Stomach (tissue), 9 donors: ENCODE measurements around the gene ATP6V1C2. TPM values are rescaled to one million over a fixed set of nuclear protein-coding genes. Genes with fewer than 3 reads are reported as not detected.

Experiments
- DNase-seq, 2 donors: peaks; one replicate each; pipeline versions ENCODE4 v3.0.0 to v3.0.0-alpha.2; 2013 to 2019
- H3K27ac ChIP-seq, 5 donors: fragments of 200-600 bp in 4 of 5; sonication (generic) in 4 of 5; one replicate each; pipeline ENCODE4 v1.5.1; 2013 to 2019; ENCODE audit warnings: mild to moderate bottlenecking in 1 of 5, moderate library complexity in 1 of 5
- H3K27me3 ChIP-seq, 3 donors: fragments of 200-600 bp; sonication (generic); one replicate each; pipeline ENCODE4 v1.5.1; 2017 to 2019; ENCODE audit warnings: mixed run types in 1 of 3
- H3K36me3 ChIP-seq, 4 donors: fragments of 200-600 bp; sonication (generic); 1 replicate in 3 of 4; 2 replicates in 1 of 4; pipeline ENCODE4 v1.5.1; 2016 to 2019
- H3K4me1 ChIP-seq, 4 donors: fragments of 200-600 bp; sonication (generic); one replicate each; pipeline ENCODE4 v1.5.1; 2016 to 2019
- H3K4me3 ChIP-seq, 4 donors: fragments of 200-600 bp; sonication (generic) in 3 of 4; one replicate each; pipeline ENCODE4 v1.5.1; 2016 to 2019; ENCODE audit warnings: mild to moderate bottlenecking in 1 of 4
- H3K9me3 ChIP-seq, 4 donors: fragments of 200-600 bp; sonication (generic); one replicate each; pipeline ENCODE4 v1.5.1; 2016 to 2019
- CTCF ChIP-seq, 7 experiments: fragments of 450-650 bp in 4 of 7; fragments of 200-600 bp in 3 of 7; sonication (generic) in 3 of 7; IDR thresholded peaks; one replicate each; pipeline ENCODE4 v1.5.1; 2016 to 2019; ENCODE audit warnings: antibody characterized with exemption in 7 of 7, control low read depth in 2 of 7, mild to moderate bottlenecking in 1 of 7
- EP300 ChIP-seq: sonication (generic); formaldehyde crosslinking; IDR thresholded peaks from one replicate; pipeline ENCODE4 v1.6.1; 2017; ENCODE audit warnings: antibody characterized with exemption
- POLR2A ChIP-seq, 4 donors: fragments of 450-650 bp; IDR thresholded peaks; one replicate each; pipeline ENCODE4 v1.6.1; 2016; ENCODE audit warnings: antibody characterized with exemption in 4 of 4, control low read depth in 2 of 4, mild to moderate bottlenecking in 1 of 4, moderate library complexity in 1 of 4
- POLR2AphosphoS5 ChIP-seq, 3 donors: sonication (generic); formaldehyde crosslinking; IDR thresholded peaks; one replicate each; pipeline ENCODE4 v1.6.1; 2016; ENCODE audit warnings: antibody characterized with exemption in 3 of 3
- WGBS, 5 donors: extraction: QIAGEN DNeasy Blood & Tissue Kit in 3 of 5; methylation state at CpG; one replicate each; pipeline versions ENCODE4 v1.1.5 to v1.1.7; 2013 to 2018; 5-methylcytosine and 5-hydroxymethylcytosine counted together
- intact Hi-C: fragments of 100-400 bp; cut with DNase I; formaldehyde crosslinking; loops from one replicate; pipeline ENCODE4 v1.15.1; 2023; ENCODE audit warnings: low total_unique reads
- polyA plus RNA-seq, 3 donors: library from polyadenylated mRNA; stranded (reverse); fragments of 200-250 nt; gene quantifications; one replicate each; pipeline ENCODE4 v1.2.3, GENCODE V29; 2013
- total RNA-seq, 5 donors: library from RNA; depleted of rRNA; stranded (reverse); fragments of >200 nt; gene quantifications; one replicate each; pipeline versions ENCODE4 v1.1.0 to v1.2.3, GENCODE V29; 2014 to 2016
- donor health status: healthy with polysubstance abuse.
- donor health status: Bipolar disorder and iron deficiency.
- donor health status: healthy.

ATP6V1C2 gene
- total and polyA plus RNA-seq, 8 donors, result 0.61 to 143 (median 1.1) TPM; not detected in 3

DNA sequence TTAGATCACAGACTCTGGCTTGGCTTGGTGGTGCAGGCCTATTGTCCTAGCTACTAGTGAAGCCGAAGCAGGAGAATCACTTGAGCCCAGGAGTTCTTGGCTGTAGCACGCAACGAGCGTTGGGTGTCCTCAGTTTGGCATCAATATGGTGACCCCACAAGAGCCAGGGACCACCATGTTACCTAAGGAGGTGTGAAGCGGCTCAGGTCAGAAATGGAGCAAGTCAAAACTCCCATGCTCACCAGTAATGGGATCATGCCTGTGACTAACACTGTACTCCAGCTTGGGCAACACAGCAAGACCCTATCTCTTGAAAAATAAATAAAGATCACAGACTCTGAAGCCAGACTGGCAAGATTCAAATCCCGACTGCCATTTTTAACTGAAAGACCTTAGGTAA is 29.9 kb upstream of the ATP6V1C2 start:
- H3K4me1 ChIP-seq, result peaks cover 10 to 35% (median 25%) of the 10 kb centered on the region in 4 donors
- H3K27ac ChIP-seq, result no peak overlapping the region
- no peaks in the 10 kb centered on the region for H3K36me3 ChIP-seq
- TF ChIP-seq POLR2AphosphoS5 (IDR thresholded peaks at IDR 0.05), result no peak
- no peak for TF ChIP-seq CTCF (IDR thresholded peaks at IDR 0.05)
- TF ChIP-seq EP300, result no peak
- TF ChIP-seq POLR2A (IDR thresholded peaks at IDR 0.05), result no peak
- no peaks in the 10 kb centered on the region for H3K27me3 ChIP-seq
- 91 to 95% (median 92%) methylated on average over 6 of the region's 6 CpGs for WGBS, 5 donors
- no peaks in the 10 kb centered on the region for H3K9me3 ChIP-seq
- H3K4me3 ChIP-seq, result no peak overlapping the region
- DNase-seq, result no peak
- intact Hi-C loops, result no loop called here

GRCh38 chr2:10700078-10700803 is 21.2 kb upstream of the ATP6V1C2 start:
- no peaks in the 10 kb centered on the region for H3K4me1 ChIP-seq
- WGBS, 5 donors, result 53 to 70% (median 58%) methylated on average over 4 of the region's 4 CpGs
- TF ChIP-seq POLR2AphosphoS5 (IDR thresholded peaks at IDR 0.05), result no peak
- TF ChIP-seq CTCF (IDR thresholded peaks at IDR 0.05), result no peak
- TF ChIP-seq POLR2A (IDR thresholded peaks at IDR 0.05), result no peak
- TF ChIP-seq EP300, result no peak
- H3K9me3 ChIP-seq, result no peaks in the 10 kb centered on the region
- H3K27ac ChIP-seq, result no peak overlapping the region
- DNase-seq, result no peak
- intact Hi-C loops, result no loop called here
- no peaks in the 10 kb centered on the region for H3K27me3 ChIP-seq
- H3K4me3 ChIP-seq, result no peak overlapping the region
- H3K36me3 ChIP-seq, result no peaks in the 10 kb centered on the region

- intact Hi-C loops, result no loop called here
- DNase-seq, result no peak
- H3K27ac ChIP-seq, result no peak overlapping the region
- TF ChIP-seq CTCF (IDR thresholded peaks at IDR 0.05) (no peak), EP300 (no peak), POLR2AphosphoS5 (IDR thresholded peaks at IDR 0.05) (no peak), POLR2A (IDR thresholded peaks at IDR 0.05) (no peak)
- H3K4me3 ChIP-seq, result no peak overlapping the region
- WGBS, 5 donors, result 92 to 96% (median 92%) methylated on average over 9 of the region's 9 CpGs
- H3K36me3 ChIP-seq, result no peaks in the 10 kb centered on the region
- H3K9me3 ChIP-seq, result no peaks in the 10 kb centered on the region
- no peaks in the 10 kb centered on the region for H3K4me1 ChIP-seq
- peaks cover 0 to 17% (median 5%) of the 10 kb centered on the region in 3 donors for H3K27me3 ChIP-seq
Observed at GRCh38 chr2:10704034-10704594, 17.3 kb upstream of the ATP6V1C2 start.

- no peaks in the 10 kb centered on the region for H3K9me3 ChIP-seq
- H3K36me3 ChIP-seq, result no peaks in the 10 kb centered on the region
- 92 to 96% (median 96%) methylated on average over 5 of the region's 5 CpGs for WGBS, 5 donors
- no peak for TF ChIP-seq EP300
- no peak for TF ChIP-seq CTCF (IDR thresholded peaks at IDR 0.05)
- no peak for TF ChIP-seq POLR2AphosphoS5 (IDR thresholded peaks at IDR 0.05)
- TF ChIP-seq POLR2A (IDR thresholded peaks at IDR 0.05), result no peak
- no peaks in the 10 kb centered on the region for H3K4me1 ChIP-seq
- no peak for DNase-seq
- intact Hi-C loops, result no loop called here
- no peak overlapping the region for H3K27ac ChIP-seq
- H3K4me3 ChIP-seq, result no peak overlapping the region
- peaks cover 0 to 35% (median 16%) of the 10 kb centered on the region in 3 donors for H3K27me3 ChIP-seq
Observed at GRCh38 chr2:10706033-10706432, 15.4 kb upstream of the ATP6V1C2 start.
